T-cell (primary cell): ENCODE data around the gene SLC44A1. TPM values are rescaled to one million over a fixed set of nuclear protein-coding genes. Genes with fewer than 3 reads are reported as not detected.

Experiments
- ATAC-seq, 4 experiments: fragments of 200-7000 bp in 3 of 4; fragments of 150-1000 bp in 1 of 4; cut with Tn5 transposase; replicated peaks in 1 of 4; 1 replicate in 3 of 4; 2 replicates in 1 of 4; pipeline ENCODE4 v1.10.0; 2021; ENCODE audit warnings: moderate library complexity in 3 of 4, mild to moderate bottlenecking in 2 of 4, moderate number of reproducible peaks in 1 of 4
- CTCF ChIA-PET, 2 donors: fragments of 300-600 bp; sonication (Branson Sonifier 250); formaldehyde crosslinking; loops; one replicate each; lab custom pipeline; 2022; ENCODE audit warnings: antibody characterized with exemption in 2 of 2; lab: Charles Lee
- POLR2A ChIA-PET, 2 donors: fragments of 300-600 bp; sonication (Branson Sonifier 250); formaldehyde crosslinking; loops; one replicate each; lab custom pipeline; 2022; ENCODE audit warnings: antibody characterized with exemption in 2 of 2; lab: Charles Lee
- DNase-seq, 35 experiments: peaks; one replicate each; pipeline versions ENCODE4 v3.0.0 to v3.0.0-alpha.2; 2013 to 2023
- H3K27ac ChIP-seq: one replicate; pipeline ENCODE4 v1.5.1; 2013; ENCODE audit warnings: low read length
- H3K27me3 ChIP-seq, 2 experiments: replicated peaks in 1 of 2; 1 replicate in 1 of 2; 2 replicates in 1 of 2; pipeline versions ENCODE4 v1.6.1 to v1.7.0; 2013; ENCODE audit warnings: low read length in 1 of 2, mixed read lengths in 1 of 2; ENCODE audit not compliant: control insufficient read depth in 2 of 2, insufficient read depth in 2 of 2; ENCODE audit errors: extremely low read depth in 1 of 2
- H3K36me3 ChIP-seq, 2 donors: 1 replicate in 1 of 2; 2 replicates in 1 of 2; pipeline versions ENCODE4 v1.6.1 to v1.7.0; 2013; ENCODE audit warnings: low read length in 1 of 2; ENCODE audit not compliant: control insufficient read depth in 2 of 2, insufficient read depth in 1 of 2; ENCODE audit errors: extremely low read depth in 1 of 2
- H3K4me1 ChIP-seq, 2 experiments: 1 replicate in 1 of 2; 2 replicates in 1 of 2; pipeline versions ENCODE4 v1.6.1 to v1.7.0; 2013; ENCODE audit warnings: low read length in 2 of 2, mixed read lengths in 1 of 2; ENCODE audit not compliant: insufficient read depth in 2 of 2, control insufficient read depth in 1 of 2; ENCODE audit errors: extremely low read depth in 1 of 2
- H3K4me3 ChIP-seq, 2 donors: 1 replicate in 1 of 2; 2 replicates in 1 of 2; pipeline versions ENCODE4 v1.5.1 to v1.7.0; 2013; ENCODE audit warnings: mild to moderate bottlenecking in 2 of 2, low read length in 1 of 2, moderate library complexity in 1 of 2; ENCODE audit not compliant: control insufficient read depth in 1 of 2; ENCODE audit errors: extremely low read depth in 1 of 2
- H3K9me3 ChIP-seq: 2 replicates; pipeline ENCODE4 v1.7.0; 2013
- H3K27ac Mint-ChIP-seq, 2 donors: one replicate each; pipeline ENCODE4 v1.8.0; 2020 to 2021; ENCODE audit warnings: mild to moderate bottlenecking in 2 of 2, mixed read lengths in 2 of 2
- H3K27me3 Mint-ChIP-seq, 2 donors: one replicate each; pipeline ENCODE4 v1.8.0; 2021 to 2022; ENCODE audit warnings: mixed read lengths in 2 of 2
- H3K36me3 Mint-ChIP-seq: one replicate; pipeline ENCODE4 v1.8.0; 2021; ENCODE audit warnings: mixed read lengths
- H3K4me1 Mint-ChIP-seq, 3 donors: one replicate each; pipeline ENCODE4 v1.8.0; 2020 to 2022; ENCODE audit warnings: mixed read lengths in 3 of 3, mild to moderate bottlenecking in 1 of 3
- H3K4me3 Mint-ChIP-seq, 3 donors: one replicate each; pipeline ENCODE4 v1.8.0; 2020 to 2022; ENCODE audit warnings: mild to moderate bottlenecking in 3 of 3, mixed read lengths in 3 of 3, moderate library complexity in 3 of 3
- H3K9me3 Mint-ChIP-seq, 3 donors: one replicate each; pipeline ENCODE4 v1.8.0; 2020 to 2022; ENCODE audit warnings: mixed read lengths in 3 of 3
- WGBS: methylation state at CpG from one replicate; pipeline ENCODE4 v1.1.5; 2013; ENCODE audit warnings: missing lambda C conversion rate; ENCODE audit not compliant: insufficient coverage; 5-methylcytosine and 5-hydroxymethylcytosine counted together
- total RNA-seq, 35 experiments: library from RNA in 6 of 35; stranded (reverse) in 6 of 35; fragments of 120-200 nt in 1 of 35; gene quantifications; one replicate each; pipeline versions ENCODE4 v1.2.1 to v1.2.4 and lab custom pipeline; 2013 to 2026

SLC44A1 gene
- total RNA-seq, 5 donors from 2014 or later (not counting 1 experiment from before 2014, with no cell fraction given), result 7.3 to 10.2 (median 9.4) TPM

DNA sequence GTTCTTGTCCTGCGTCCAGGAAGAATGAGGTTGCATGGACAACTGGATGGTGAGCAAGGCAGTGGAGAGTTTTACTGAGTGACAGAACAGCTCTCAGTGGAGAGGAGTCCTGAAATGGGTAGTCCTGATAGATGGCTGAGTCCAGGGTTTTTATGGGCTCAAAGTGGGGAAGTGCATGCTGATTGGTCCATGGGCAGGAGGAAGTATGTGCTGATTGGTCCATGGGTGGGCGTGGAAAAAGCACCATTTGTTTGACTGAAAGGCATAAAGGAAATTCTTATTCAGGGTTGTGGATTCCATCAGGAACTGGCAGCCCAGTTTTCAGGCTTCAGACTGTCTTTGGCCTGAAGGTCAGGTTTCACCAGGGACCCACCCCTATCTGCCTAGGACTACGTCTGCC, 214.0 kb downstream of the SLC44A1 start:
- no peak overlapping the region for H3K27ac ChIP-seq
- H3K4me1 ChIP-seq, result no peaks in the 10 kb centered on the region
- no peak overlapping the region for H3K27ac Mint-ChIP-seq
- no peaks in the 10 kb centered on the region for H3K27me3 Mint-ChIP-seq
- ChIA-PET CTCF (no interaction called here), POLR2A (no interaction called here)
- H3K4me3 ChIP-seq, result no peak overlapping the region
- ATAC-seq (no peak), DNase-seq (no peak)
- H3K36me3 Mint-ChIP-seq, result peaks cover 10% of the 10 kb centered on the region
- no peaks in the 10 kb centered on the region for H3K9me3 ChIP-seq
- no peaks in the 10 kb centered on the region for H3K36me3 ChIP-seq
- H3K4me3 Mint-ChIP-seq, result no peak overlapping the region
- H3K27me3 ChIP-seq, result peaks cover 0 to 4% of the 10 kb centered on the region in 2 experiments
- 90% methylated on average over 2 of the region's 3 CpGs for WGBS
- H3K9me3 Mint-ChIP-seq, result peaks cover 0 to 8% (median 4%) of the 10 kb centered on the region in 3 donors
- H3K4me1 Mint-ChIP-seq, result no peaks in the 10 kb centered on the region

- Mint-ChIP-seq H3K9me3 (peaks cover 0 to 8% (median 4%) of the 10 kb centered on the region in 3 donors), H3K4me3 (no peak overlapping the region), H3K4me1 (no peaks in the 10 kb centered on the region), H3K27me3 (no peaks in the 10 kb centered on the region), H3K36me3 (peaks cover 10% of the 10 kb centered on the region), H3K27ac (no peak overlapping the region)
- CTCF ChIA-PET, result interaction anchor here in 1 of 2 donors (0.6 kb wide), 1 partner anchor 54 kb away, joined by 3 read pairs; no protein-coding TSS in a partner anchor
- WGBS, result no CpG with 5 or more reads among the region's 2 CpGs
- no peaks in the 10 kb centered on the region for H3K4me1 ChIP-seq
- no peaks in the 10 kb centered on the region for H3K9me3 ChIP-seq
- no peak overlapping the region for H3K4me3 ChIP-seq
- no peak overlapping the region for H3K27ac ChIP-seq
- POLR2A ChIA-PET, result no interaction called here
- H3K27me3 ChIP-seq, result peaks cover 0 to 4% of the 10 kb centered on the region in 2 experiments
- no peaks in the 10 kb centered on the region for H3K36me3 ChIP-seq
- no peak for ATAC-seq
- DNase-seq, result no peak
Measured at GRCh38 chr9:105459336-105459735, 214.9 kb downstream of the SLC44A1 start.

GRCh38 chr9:105466898-105467455, 222.5 kb downstream of the SLC44A1 start:
- 100% methylated on average over 1 of the region's 3 CpGs for WGBS
- DNase-seq (no peak), ATAC-seq (no peak)
- no peaks in the 10 kb centered on the region for H3K4me1 Mint-ChIP-seq
- H3K36me3 Mint-ChIP-seq, result peaks cover 32% of the 10 kb centered on the region
- Histone ChIP-seq H3K27me3 (no peaks in the 10 kb centered on the region), H3K4me1 (no peaks in the 10 kb centered on the region), H3K4me3 (no peak overlapping the region), H3K36me3 (no peaks in the 10 kb centered on the region), H3K9me3 (no peaks in the 10 kb centered on the region), H3K27ac (no peak overlapping the region)
- no peak overlapping the region for H3K4me3 Mint-ChIP-seq
- peaks cover 0 to 9% of the 10 kb centered on the region in 2 donors for H3K27me3 Mint-ChIP-seq
- H3K9me3 Mint-ChIP-seq, result no peaks in the 10 kb centered on the region
- ChIA-PET CTCF (interaction anchor here in 1 of 2 donors (0.6 kb wide), 1 partner anchor 35 kb away, joined by 3 read pairs; no protein-coding TSS in a partner anchor), POLR2A (no interaction called here)
- H3K27ac Mint-ChIP-seq, result no peak overlapping the region

DNA sequence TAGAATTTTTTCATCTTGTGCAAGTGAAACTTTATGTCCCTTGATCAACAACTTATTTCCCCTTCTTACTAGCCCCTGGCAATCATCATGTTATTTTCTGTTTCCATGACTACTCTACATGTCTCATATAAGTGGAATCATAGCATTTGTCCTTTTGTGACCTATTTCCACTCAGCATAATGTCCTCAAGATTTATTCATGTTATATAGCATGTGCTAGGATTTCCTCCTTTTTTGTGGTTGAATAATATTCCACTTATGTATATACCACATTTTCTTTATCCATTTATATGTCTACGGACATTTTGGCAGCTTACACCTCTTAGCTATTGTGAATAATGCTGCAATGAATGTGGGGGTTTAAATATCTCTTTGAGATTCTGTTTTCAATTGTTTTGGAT, 224.4 kb downstream of the SLC44A1 start:
- no peaks in the 10 kb centered on the region for H3K9me3 Mint-ChIP-seq
- Histone ChIP-seq H3K9me3 (no peaks in the 10 kb centered on the region), H3K27ac (no peak overlapping the region), H3K4me3 (no peak overlapping the region), H3K4me1 (no peaks in the 10 kb centered on the region), H3K36me3 (no peaks in the 10 kb centered on the region), H3K27me3 (no peaks in the 10 kb centered on the region)
- no peaks in the 10 kb centered on the region for H3K4me1 Mint-ChIP-seq
- no peak for ATAC-seq
- no peak overlapping the region for H3K27ac Mint-ChIP-seq
- H3K27me3 Mint-ChIP-seq, result peaks cover 0 to 12% of the 10 kb centered on the region in 2 donors
- no CpG with 5 or more reads among the region's 1 CpG for WGBS
- POLR2A ChIA-PET, result no interaction called here
- CTCF ChIA-PET, result no interaction called here
- no peak overlapping the region for H3K4me3 Mint-ChIP-seq
- H3K36me3 Mint-ChIP-seq, result peaks cover 32% of the 10 kb centered on the region
- DNase-seq, result no peak

- H3K27me3 ChIP-seq, result no peaks in the 10 kb centered on the region
- no peaks in the 10 kb centered on the region for H3K4me1 ChIP-seq
- H3K9me3 ChIP-seq, result no peaks in the 10 kb centered on the region
- H3K27ac Mint-ChIP-seq, result no peak overlapping the region
- no peaks in the 10 kb centered on the region for H3K36me3 ChIP-seq
- H3K27ac ChIP-seq, result no peak overlapping the region
- 100% methylated on average over 1 of the region's 2 CpGs for WGBS
- H3K4me3 ChIP-seq, result no peak overlapping the region
- H3K9me3 Mint-ChIP-seq, result no peaks in the 10 kb centered on the region
- H3K27me3 Mint-ChIP-seq, result peaks cover 0 to 17% of the 10 kb centered on the region in 2 donors
- no peak overlapping the region for H3K4me3 Mint-ChIP-seq
- CTCF ChIA-PET, result no interaction called here
- POLR2A ChIA-PET, result no interaction called here
- H3K4me1 Mint-ChIP-seq, result no peaks in the 10 kb centered on the region
- DNase-seq (no peak), ATAC-seq (no peak)
- H3K36me3 Mint-ChIP-seq, result peaks cover 22% of the 10 kb centered on the region
Measured at GRCh38 chr9:105473221-105473620, 228.8 kb downstream of the SLC44A1 start.

DNA sequence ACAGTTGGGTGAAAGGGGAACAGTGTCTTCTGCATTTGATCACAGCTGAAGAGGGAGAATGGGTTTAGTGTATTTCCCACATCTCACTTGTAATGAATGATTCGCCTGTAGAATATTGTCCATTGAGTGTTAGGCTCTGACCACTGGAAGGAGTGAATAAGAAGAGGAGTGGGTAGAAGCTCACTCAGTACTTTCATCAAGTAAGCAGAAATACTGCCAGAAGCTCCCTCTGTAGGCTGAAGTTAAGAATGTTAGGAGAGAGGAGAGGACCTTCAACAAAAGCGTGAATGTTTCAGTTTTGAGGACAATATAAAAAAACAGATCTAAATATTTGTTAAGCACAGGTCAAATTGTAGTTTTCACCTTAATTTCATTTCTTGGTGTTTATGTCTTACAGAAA, 230.9 kb downstream of the SLC44A1 start:
- Histone ChIP-seq H3K4me1 (no peaks in the 10 kb centered on the region), H3K27me3 (no peaks in the 10 kb centered on the region), H3K27ac (no peak overlapping the region), H3K9me3 (no peaks in the 10 kb centered on the region), H3K4me3 (no peak overlapping the region), H3K36me3 (no peaks in the 10 kb centered on the region)
- no peak overlapping the region for H3K27ac Mint-ChIP-seq
- H3K4me3 Mint-ChIP-seq, result no peak overlapping the region
- DNase-seq (peak in 1 of 35 experiments; percentile 3), ATAC-seq (no peak)
- ChIA-PET POLR2A (no interaction called here), CTCF (no interaction called here)
- no CpG with 5 or more reads among the region's 2 CpGs for WGBS
- no peaks in the 10 kb centered on the region for H3K4me1 Mint-ChIP-seq
- H3K36me3 Mint-ChIP-seq, result peaks cover 6% of the 10 kb centered on the region
- peaks cover 0 to 13% of the 10 kb centered on the region in 2 donors for H3K27me3 Mint-ChIP-seq
- H3K9me3 Mint-ChIP-seq, result no peaks in the 10 kb centered on the region
